Dermis blood vessel endothelial cell (primary cell): ENCODE measurements around the gene SUN2. TPM values are rescaled to one million over a fixed set of nuclear protein-coding genes. Genes with fewer than 3 reads are reported as not detected.
A peak's percentile ranks its signal among the peaks of the same experiment; 100 is the strongest.

ENCODE experiments used
- DNase-seq: peaks from one replicate; pipeline ENCODE4 v3.0.0; 2010
- total RNA-seq: library from RNA; depleted of rRNA; stranded (reverse); fragments of >200 nt; gene quantifications from 2 replicates; pipeline ENCODE4 v1.2.3, GENCODE V29; 2014

The SUN2 gene
- total RNA-seq, 1 donor from 2014 or later: 186 TPM

DNA sequence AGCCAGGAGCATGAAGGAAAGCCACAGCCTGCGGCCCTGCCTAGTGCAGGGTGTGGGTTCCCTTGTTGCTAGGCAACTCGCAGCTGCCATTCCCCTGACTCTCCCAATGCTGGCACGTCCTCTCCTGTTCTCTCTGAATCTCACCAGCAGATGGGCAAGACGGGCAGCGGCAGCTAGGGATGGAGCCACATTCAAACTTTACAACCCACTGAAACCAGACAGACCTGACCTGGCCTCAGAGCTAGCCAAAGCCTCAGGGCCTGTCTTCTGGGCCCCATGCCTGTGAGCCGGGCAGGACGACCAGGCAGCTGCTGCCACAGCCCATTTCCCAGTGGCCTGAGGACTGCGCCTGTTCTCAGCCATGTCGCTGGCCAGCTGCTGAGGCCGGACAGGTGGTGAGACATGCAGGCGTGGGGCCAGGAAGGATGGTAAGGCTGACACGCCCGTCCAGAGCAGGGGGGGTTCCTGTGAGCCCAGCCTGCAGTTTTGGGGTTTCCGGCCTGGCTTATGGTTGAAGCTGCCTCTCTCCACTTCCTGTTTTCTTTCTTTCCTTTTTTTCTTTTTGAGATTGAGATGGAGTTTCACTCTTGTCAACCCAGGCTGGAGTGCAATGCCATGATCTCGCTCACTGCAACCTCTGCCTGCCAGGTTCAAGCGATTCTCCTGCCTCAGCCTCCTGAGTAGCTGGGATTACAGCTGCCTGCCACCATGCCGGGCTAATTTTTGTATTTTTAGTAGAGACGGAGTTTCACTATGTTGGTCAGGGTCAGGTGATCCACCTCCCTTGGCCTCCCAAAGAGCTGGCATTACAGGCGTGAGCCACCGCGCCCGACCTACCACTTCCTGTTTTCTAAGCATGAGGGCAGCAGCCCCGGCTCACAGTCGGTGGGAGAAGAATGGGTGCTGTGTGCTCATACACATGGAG lies 4.1 kb downstream of the SUN2 start:
- no peak for DNase-seq

DNA sequence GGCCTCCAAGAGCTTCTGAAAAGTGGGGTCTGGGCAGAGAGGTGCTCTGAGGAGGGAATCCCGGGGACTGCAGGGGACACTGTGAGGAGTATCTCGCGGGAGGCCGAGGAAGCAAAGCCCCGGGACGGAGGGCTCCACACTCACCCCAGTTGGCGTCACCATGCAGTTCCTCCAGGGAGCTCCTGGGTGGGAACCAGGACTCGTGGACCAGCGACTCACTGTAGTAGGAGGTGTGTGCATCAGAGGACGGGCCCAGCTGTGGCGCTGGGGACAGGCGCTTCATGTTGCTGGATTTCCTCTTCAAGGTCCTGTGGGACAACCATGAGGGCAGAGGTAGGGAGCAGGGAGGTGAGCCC lies 4.8 kb downstream of the SUN2 start:
- no peak for DNase-seq

DNA sequence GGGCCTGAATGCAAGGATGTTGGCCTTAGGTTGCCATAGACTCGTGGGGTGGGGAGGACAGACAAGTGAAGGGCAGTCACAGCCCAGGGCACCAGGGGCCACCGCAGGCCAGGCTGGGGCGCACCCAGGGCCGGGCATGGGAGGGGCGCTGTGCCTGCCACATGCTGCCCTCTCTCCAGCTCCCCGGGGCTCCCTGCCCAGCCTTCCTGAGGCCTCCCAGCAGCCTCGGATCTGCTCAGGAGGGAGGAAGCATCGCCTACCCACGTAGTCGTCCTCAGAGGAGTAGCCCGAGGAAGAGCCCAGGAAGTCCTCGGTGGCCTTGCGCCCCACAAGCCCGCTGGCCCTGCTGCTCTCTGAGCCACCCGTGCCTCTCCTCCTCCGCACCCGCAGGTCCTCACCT lies 5.2 kb downstream of the SUN2 start:
- no peak for DNase-seq

DNA sequence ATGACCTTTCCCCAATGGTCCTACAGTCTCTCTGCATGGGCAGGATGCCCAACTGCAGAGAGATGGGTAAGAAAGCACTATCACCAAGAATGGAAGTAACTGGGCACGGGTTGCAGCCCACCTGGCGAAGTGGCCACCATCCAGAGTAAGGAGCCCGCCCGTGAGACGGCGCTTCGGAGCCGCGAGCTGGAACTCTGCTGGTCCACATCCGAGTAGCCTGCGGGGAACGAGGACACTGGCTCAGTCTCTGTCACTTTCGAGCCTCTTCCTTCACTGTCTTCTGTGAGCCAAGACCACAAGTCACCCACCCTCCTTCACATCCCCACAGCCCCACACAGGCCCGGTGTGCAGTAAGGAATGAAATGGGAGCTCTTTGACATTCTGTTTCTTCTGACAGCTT lies 5.7 kb downstream of the SUN2 start:
- DNase-seq: no peak

DNA sequence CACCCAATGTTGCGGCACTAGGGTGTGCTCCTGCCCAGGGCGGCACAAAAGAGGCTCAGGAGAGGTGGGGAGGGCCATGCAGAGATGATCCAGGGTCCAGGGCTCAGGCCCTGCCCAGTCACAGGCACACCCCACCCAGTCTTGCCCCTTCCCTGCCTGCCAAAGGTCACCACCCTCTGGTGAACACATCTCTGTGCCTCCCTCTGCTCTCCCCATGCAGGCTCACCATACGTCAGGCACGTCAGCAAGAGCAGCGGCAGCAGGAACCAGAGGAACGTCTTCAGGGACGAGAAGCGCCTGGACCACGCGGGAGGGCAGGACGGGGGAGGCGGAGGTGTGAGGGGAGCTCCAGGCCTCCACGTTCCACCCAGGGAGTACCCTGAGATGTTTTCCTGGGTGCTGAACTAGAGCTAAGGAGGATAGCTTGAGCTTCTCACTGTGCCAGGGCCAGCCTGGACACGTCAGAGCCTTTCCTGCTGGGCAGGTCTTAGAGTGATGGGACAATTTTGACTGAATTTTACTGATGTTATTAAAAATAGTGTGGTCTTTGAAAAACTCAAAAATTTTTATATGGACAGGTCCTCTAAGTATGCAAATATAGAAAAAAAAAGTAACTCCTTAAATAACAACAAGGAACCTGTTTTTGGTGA lies 7.2 kb downstream of the SUN2 start:
- no peak for DNase-seq

DNA sequence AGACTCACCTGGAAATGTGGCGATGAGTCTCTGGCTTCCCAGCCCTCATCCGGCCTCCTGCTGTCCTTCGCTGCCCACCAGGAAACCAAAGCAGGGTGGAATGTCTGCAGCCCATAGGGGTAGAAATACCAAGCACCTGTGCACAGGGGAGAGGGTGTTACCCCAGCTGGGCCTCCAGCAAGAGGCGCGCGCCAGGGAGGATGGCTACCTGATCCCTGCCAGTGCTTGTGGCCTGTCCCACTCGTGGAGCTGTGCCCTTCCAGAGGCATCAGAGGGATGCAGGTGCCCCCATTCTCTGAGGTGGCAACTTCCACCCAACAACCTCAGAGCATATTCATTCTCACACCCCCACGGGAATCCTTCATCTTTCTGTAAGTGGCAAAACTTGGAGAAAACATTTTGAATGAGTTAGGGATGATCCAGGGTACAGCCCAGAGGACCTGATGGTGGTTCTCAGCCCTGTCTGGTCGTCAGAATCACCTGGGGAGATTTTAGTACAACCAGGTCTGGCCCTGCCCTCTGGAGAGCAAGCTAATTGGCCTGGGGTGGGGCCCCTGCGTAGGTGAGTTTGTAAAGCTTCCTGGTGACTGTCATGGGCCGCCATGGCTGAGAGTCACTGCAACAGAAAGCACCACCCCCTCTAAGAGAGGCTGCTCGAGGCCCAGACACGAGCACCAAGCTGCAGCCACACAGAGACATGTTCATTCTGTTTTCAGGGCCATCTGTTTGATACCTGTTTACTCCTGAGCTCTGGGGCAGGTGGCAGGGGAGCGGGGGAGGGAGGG lies 9.9 kb downstream of the SUN2 start:
- no peak for DNase-seq

DNA sequence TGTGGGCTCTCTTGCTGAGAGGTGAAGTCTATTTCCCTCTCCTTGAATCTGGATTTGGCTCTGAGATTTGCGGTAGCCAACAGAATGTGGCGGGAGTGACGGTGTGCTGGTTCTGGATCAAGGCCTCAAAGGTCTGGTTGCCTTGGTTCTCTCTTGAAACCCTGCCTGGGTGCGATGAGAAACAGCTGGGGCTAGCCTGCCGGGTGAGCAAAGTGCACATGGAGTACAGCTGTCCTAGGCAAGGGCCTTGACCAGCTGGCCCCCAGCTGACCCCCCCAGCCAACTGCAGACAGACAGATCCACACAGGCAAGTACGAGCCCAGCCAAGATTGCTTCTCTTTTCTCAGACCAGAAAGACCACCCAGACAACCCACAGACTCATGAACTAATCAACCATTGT lies 10.8 kb downstream of the SUN2 start:
- no peak for DNase-seq

DNA sequence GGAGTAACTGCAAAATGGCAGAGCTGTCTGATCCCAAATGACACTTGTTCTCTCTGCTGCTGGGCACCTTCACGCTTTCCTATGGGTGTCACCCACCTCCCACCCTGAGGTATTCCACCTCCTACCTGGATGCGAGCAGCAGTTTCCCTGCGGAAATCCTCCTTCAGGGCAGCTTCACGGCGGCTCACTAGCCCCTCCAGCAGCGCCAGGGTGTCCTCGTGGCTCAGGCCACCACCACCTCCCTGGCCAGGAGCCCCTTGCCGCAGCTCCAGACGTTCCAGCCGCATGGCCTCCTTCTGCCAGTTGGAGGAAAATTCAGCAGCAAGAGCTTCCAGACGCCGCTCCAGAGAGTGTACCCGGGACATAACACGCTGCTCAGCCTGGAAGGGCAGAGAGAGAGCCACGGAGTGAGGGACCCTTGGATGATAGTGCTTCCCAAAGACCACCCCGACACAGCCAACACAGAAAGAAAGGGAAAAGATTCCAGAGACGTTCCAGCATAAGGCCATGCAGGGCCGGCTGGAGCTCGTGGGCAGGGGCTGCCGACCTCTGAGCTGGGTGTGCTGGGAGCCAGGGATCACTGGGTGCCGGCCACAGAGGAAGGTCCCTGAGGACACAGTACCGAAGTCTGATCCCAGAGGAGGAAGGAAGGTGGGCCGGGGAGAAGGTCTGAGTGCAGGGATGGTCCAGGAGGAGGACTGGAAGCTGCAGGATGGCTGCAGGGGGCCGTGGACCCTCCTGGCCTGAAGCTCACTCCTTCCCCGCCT lies 13.4 kb downstream of the SUN2 start:
- no peak for DNase-seq

DNA sequence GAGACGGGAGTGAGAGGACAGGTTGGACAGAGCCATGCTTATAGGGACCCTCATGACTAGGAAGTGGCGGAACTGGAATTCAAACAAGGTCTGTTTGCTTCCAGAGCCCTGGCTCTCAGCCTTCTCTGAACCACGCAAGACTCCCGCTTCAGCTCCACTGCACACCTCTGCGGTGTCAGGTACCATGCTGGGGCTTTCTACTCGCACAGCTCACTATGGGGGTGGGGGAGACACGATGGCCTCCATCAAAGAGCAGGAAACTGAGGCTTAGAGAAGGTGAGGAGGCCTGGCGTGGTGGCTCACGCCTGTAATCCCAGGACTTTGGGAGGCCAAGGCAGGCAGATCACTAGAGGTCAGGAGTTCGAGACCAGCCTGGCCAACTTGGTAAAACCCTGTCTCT lies 14.2 kb downstream of the SUN2 start:
- no peak for DNase-seq

DNA sequence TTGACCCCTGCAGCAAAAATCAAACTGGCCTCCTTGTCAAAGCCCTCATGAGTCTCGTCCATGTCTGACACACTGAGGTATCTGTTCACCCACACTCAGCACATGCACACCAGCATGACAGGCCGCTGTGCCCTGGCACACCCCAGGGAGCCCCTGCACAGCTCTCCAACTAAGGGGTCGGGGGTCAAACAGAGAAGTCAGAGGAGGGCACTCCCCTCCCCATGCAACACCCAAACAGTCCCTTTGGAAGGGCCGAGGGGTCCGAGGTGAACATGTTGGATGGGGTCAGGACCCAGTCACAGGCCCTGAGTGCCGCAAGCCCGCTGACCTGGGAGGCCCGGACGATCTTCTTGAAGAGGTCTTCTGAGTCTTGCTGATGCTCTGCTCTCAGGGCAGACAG lies 14.6 kb downstream of the SUN2 start:
- no peak for DNase-seq

DNA sequence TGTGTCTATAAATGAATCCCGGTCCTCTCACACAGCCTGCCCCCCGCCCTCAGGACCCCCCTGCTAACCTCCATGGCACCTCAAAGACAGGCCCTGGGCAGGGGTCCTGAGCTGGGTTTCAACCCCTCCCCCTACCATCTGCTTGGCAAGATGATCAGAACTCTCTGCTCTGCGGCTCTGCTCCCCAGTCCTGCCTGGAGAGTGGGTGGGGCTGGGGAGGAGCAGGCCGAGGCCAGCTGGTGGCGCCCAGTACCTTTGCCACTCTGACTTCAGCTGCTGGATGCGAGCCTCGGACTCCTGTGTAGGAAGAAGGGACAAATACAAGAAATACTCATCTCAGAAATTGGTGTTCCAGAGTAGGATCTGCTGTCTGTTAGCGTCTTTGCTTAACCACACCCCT lies 15.0 kb downstream of the SUN2 start:
- no peak for DNase-seq

DNA sequence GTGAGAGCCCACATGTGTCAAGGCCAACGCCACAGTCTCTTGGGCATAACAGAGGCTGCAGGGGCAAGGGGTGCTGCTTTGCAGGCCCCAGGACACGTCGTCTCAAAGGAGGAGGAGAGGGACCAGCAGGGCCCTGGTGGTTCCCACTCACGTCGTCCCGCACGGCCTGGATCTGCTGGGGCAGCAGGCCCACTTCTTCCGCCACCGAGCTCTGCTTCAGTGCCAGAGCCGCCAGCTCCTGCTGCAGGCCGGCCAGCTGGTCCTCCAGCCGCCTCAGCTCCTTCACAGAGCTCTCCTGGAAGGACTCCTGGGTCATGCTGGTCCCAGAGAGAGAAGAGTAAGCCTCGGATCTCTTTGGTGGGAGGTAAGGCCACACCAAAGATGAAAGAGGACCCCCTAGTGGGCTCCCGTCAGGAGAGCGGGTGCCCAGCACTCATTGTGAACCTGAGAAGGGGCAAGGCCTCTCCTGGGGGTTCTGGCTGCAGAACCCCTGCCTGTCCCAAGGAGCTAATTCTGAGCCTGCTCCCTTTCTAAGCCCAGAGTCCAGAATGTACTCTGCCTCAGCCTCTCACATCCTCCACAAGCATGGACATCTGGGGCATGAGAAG lies 15.6 kb downstream of the SUN2 start:
- DNase-seq: no peak

DNA sequence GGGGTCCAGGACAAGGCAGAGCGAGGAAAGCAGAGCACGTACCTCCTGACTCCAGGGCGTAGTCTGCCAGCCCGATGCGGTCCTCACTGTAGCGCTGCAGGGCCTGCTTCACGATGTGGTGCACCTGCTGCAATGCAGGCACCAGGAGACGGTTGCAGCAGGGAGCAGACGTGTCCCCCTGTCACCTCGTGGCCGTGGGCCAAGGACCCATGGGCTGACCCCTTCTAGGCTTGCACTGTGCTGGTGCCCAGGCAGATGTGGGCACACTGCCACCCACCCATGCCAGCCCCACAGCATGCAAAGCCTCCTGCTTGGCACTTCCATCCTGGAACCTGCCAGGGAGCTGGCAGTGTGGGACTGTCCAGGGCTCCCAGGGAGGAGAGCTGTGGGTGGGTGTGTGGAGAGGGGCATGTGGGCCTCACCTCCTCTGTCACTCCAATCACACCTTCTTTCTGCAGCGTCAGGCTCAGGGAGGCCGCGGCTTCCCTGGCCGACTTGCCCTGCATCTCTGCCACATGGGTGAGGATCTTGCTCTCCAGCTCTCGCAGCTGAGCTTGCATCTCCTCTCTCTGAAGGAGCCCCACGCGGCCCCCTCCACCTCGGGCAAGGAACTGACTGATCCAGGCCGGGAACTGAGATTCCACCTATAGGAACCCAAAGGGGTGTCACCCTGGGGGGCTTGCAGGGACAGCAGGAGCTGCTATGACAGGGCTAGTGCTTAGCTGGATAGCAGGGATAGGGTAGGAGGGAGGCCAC lies 16.3 kb downstream of the SUN2 start:
- no peak for DNase-seq

DNA sequence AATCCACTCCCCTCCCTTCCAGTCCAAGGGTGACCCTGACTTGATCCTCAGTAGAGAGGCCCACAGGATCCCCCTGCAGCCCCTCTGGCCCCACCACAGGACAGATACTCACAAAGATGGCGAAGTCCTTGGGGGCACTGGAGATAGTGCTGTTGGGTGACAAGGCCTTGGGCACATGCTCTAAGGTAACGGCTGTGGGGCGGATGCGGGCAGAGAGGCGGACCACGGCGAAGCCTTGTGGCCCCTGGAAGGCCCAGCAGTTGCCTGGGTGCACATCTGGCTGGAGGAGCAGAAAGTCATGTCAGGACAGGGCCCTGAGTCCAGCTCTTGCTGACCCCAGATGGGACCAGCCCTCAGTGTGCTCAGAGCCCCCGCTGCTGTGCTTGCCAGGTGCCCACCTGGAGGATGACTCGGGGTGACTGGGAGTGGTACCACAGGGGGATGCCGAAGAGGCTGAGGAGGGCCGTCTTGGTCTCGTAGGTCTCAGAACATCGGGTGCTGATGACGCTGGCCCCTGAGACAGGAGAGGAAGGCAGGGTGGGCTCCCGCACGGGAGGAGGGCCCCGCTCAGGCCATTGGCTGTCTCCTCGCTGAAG lies 17.2 kb downstream of the SUN2 start:
- DNase-seq: no peak

DNA sequence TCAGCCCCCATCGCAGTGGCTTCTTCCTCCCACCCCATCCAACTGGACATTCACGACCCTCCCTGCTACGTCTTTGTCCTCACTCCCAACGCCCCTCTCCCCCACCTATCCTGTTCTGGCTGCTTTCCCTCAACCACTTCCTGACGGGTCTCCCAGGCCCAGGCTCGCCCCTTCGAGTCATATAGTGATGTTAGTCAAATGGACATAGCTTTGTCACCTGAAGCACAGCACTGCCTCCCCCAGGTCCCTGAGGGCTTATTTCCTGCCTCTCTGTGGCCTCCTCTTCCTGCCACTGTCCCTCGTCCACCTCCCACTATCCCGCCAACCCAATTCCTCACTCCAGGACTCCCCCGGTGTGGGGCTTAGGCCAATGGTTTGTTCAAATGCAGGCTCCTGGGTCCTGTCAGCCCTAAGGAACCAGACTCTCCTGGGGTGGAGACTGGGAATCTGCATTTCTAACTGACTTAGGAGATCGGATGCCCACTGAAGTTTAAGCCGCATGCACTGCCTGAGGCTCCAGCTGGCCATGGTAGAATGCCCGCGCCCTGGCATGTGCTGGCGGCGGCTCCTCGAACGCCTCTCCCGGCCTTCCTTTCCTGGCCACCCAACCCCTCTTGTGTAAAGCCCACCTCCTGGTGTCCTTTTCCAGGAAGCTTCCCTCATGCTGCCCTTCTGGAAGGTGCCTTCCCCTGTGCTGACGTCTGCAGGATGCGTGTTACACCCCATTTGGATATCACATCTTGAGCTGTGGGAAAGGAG lies 18.3 kb downstream of the SUN2 start:
- no peak for DNase-seq

DNA sequence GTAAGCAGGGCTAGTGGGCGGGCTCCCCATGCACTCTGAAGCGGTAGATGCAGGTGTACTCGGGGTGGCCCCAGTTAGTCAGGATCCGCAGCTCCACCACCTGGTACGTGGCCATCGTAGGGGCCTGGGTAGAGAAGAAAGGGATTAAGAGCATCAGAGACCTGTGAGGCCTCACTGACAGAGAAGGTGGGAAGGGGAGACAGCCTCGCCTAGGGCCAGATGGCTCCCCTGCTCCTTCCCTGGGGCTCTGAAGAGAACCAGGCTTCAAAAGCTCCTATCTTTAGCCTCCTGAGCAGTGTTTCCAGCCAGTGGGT lies 19.6 kb downstream of the SUN2 start:
- DNase-seq: no peak

DNA sequence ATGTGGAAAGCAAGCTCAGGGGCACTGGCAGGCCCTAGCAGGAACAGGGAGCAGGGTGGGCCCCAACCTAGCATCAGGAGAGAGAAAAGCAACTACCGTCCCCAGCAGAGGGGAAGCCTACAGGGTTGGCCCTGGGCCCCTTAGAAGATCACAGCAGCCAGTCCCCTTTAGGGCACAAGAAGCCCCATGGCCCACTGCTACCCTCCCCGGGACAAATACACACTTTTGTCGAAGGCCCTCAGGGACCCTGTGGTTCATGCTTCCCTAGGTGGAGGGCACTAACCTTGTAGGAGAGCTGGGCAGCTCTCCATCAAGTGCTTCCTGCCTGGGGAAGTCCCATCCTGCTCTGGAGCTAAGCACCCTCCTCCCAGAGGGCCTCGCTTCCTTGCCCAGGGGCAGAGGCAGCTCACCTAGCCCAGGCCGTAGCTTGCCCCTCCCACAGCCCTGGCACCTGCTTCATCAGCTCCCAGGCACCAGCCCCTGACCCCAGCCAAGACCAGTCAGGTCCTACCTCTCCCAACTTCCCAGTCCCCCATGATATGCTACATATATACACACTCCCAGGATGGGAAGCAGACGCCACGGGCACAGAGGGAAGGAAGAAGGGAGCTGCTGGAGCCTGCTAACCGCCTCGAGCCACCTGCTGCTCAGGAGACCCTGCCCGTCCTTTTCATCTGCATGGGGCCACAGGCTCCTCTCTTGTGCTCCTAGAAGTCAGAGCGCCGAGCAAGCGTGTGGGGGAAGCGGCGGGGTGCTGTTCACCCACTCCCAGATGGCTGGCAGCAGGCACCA lies 20.1 kb downstream of the SUN2 start:
- DNase-seq: peak; percentile 19

DNA sequence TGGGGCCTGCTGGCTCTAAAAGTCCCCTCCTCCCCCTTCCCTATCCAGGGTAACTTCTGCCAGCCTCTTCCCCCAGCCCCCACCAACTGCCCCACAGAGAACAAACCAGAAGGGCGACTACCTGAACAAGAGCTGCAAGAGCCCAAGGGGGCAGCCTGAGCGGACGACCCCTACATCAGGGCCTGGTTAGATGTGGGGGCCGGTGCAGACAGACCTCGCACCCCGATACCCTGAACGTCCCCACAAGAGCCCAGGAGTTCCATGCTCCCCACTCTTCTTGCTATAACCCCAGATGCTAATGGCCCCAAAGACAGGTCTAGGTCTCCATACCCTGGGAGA lies 20.7 kb downstream of the SUN2 start:
- DNase-seq: no peak

DNA sequence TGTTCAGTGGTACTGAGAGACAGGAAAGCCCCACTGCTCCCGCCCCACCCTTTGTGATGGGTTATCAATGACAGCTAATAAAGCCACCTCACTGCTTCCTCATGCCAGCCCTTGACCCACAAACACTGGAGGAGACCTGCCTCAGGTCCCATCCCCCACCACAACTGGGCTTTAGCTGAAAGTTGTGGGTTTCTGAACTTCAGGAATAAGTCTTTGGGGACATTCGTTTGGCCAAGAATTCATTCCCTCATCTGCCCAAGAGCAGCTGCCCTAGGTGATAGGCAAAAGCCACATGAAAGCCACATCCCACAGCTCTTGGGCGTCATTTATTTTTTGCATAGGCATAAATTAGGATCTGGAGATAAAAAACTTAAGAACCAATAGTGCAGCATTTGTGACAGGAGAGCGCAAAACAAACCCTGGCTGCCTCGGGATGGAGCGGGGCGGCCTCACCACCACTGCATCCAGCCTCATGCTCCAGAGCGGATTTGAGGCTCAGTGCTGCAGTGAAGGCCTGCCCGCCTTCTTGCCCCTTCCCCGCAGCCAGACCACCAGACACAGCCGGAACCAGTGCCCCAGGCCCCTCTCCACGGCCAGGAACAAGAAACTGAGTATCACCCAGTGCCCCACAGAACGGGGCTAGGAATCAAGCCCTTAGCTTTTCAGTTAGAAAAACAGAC lies 21.2 kb downstream of the SUN2 start:
- DNase-seq: no peak
